Neuron (in vitro differentiated cells): ENCODE results near the gene MOCS1.

Experiments
- H2AFZ ChIP-seq: one replicate; pipeline ENCODE4 v1.6.1; 2013; ENCODE audit warnings: low read depth, mild to moderate bottlenecking, inconsistent platforms, low read length, moderate library complexity
- H3K27me3 ChIP-seq: one replicate; pipeline ENCODE4 v1.6.1; 2013; ENCODE audit warnings: low read length; ENCODE audit not compliant: insufficient read depth
- H3K36me3 ChIP-seq: one replicate; pipeline ENCODE4 v1.6.1; 2013; ENCODE audit warnings: low read length; ENCODE audit not compliant: insufficient read depth
- H3K4me1 ChIP-seq: one replicate; pipeline ENCODE4 v1.6.1; 2013; ENCODE audit warnings: low read length; ENCODE audit not compliant: insufficient read depth
- H3K4me3 ChIP-seq: 2 replicates; pipeline ENCODE4 v1.5.1; 2013; ENCODE audit warnings: mild to moderate bottlenecking, low read length, moderate library complexity
- H3K9me3 ChIP-seq: one replicate; pipeline ENCODE4 v1.6.1; 2013; ENCODE audit warnings: low read length

The MOCS1 gene

GRCh38 chr6:39962831-39963230, 28.6 kb upstream of the MOCS1 start:
- Histone ChIP-seq H3K4me1 (no peaks in the 10 kb centered on the region), H3K4me3 (no peak overlapping the region), H2AFZ (no peak overlapping the region), H3K27me3 (peaks cover 4% of the 10 kb centered on the region), H3K36me3 (no peaks in the 10 kb centered on the region), H3K9me3 (no peaks in the 10 kb centered on the region)

- no peak overlapping the region for H2AFZ ChIP-seq
- no peak overlapping the region for H3K4me3 ChIP-seq
- peaks cover 4% of the 10 kb centered on the region for H3K27me3 ChIP-seq
- no peaks in the 10 kb centered on the region for H3K36me3 ChIP-seq
- H3K9me3 ChIP-seq, result no peaks in the 10 kb centered on the region
- no peaks in the 10 kb centered on the region for H3K4me1 ChIP-seq
Measured at GRCh38 chr6:39961178-39961577, 26.9 kb upstream of the MOCS1 start.

GRCh38 chr6:39958947-39959346, 24.7 kb upstream of the MOCS1 start:
- H3K9me3 ChIP-seq, result no peaks in the 10 kb centered on the region
- H2AFZ ChIP-seq, result no peak overlapping the region
- no peaks in the 10 kb centered on the region for H3K27me3 ChIP-seq
- H3K4me3 ChIP-seq, result no peak overlapping the region
- H3K36me3 ChIP-seq, result no peaks in the 10 kb centered on the region
- no peaks in the 10 kb centered on the region for H3K4me1 ChIP-seq

GRCh38 chr6:39956936-39957335, 22.7 kb upstream of the MOCS1 start:
- Histone ChIP-seq H3K4me1 (no peaks in the 10 kb centered on the region), H2AFZ (no peak overlapping the region), H3K4me3 (no peak overlapping the region), H3K9me3 (no peaks in the 10 kb centered on the region), H3K36me3 (no peaks in the 10 kb centered on the region), H3K27me3 (no peaks in the 10 kb centered on the region)

GRCh38 chr6:39953076-39953618, 18.9 kb upstream of the MOCS1 start:
- H3K9me3 ChIP-seq, result no peaks in the 10 kb centered on the region
- no peak overlapping the region for H2AFZ ChIP-seq
- no peaks in the 10 kb centered on the region for H3K36me3 ChIP-seq
- H3K27me3 ChIP-seq, result no peaks in the 10 kb centered on the region
- no peaks in the 10 kb centered on the region for H3K4me1 ChIP-seq
- H3K4me3 ChIP-seq, result no peak overlapping the region

- Histone ChIP-seq H2AFZ (no peak overlapping the region), H3K9me3 (no peaks in the 10 kb centered on the region), H3K36me3 (no peaks in the 10 kb centered on the region), H3K27me3 (no peaks in the 10 kb centered on the region), H3K4me1 (no peaks in the 10 kb centered on the region), H3K4me3 (no peak overlapping the region)
Measured at GRCh38 chr6:39952167-39952566, 17.9 kb upstream of the MOCS1 start.

GRCh38 chr6:39951716-39952115, 17.5 kb upstream of the MOCS1 start:
- no peaks in the 10 kb centered on the region for H3K36me3 ChIP-seq
- H3K4me1 ChIP-seq, result no peaks in the 10 kb centered on the region
- no peaks in the 10 kb centered on the region for H3K27me3 ChIP-seq
- H3K9me3 ChIP-seq, result no peaks in the 10 kb centered on the region
- no peak overlapping the region for H2AFZ ChIP-seq
- no peak overlapping the region for H3K4me3 ChIP-seq

GRCh38 chr6:39951191-39951590, 16.9 kb upstream of the MOCS1 start:
- H3K27me3 ChIP-seq, result peaks cover 4% of the 10 kb centered on the region
- H2AFZ ChIP-seq, result no peak overlapping the region
- H3K36me3 ChIP-seq, result no peaks in the 10 kb centered on the region
- H3K4me3 ChIP-seq, result no peak overlapping the region
- no peaks in the 10 kb centered on the region for H3K4me1 ChIP-seq
- H3K9me3 ChIP-seq, result no peaks in the 10 kb centered on the region

- Histone ChIP-seq H2AFZ (no peak overlapping the region), H3K36me3 (no peaks in the 10 kb centered on the region), H3K9me3 (no peaks in the 10 kb centered on the region), H3K4me1 (no peaks in the 10 kb centered on the region), H3K27me3 (peaks cover 5% of the 10 kb centered on the region), H3K4me3 (no peak overlapping the region)
Measured at GRCh38 chr6:39950125-39950720, 16.0 kb upstream of the MOCS1 start.

- no peaks in the 10 kb centered on the region for H3K9me3 ChIP-seq
- H3K36me3 ChIP-seq, result no peaks in the 10 kb centered on the region
- no peak overlapping the region for H2AFZ ChIP-seq
- H3K4me3 ChIP-seq, result no peak overlapping the region
- no peaks in the 10 kb centered on the region for H3K4me1 ChIP-seq
- H3K27me3 ChIP-seq, result peaks cover 5% of the 10 kb centered on the region
Measured at GRCh38 chr6:39948199-39948791, 14.0 kb upstream of the MOCS1 start.

GRCh38 chr6:39947611-39948068, 13.4 kb upstream of the MOCS1 start:
- no peaks in the 10 kb centered on the region for H3K36me3 ChIP-seq
- no peak overlapping the region for H2AFZ ChIP-seq
- H3K4me1 ChIP-seq, result no peaks in the 10 kb centered on the region
- H3K27me3 ChIP-seq, result peaks cover 5% of the 10 kb centered on the region
- H3K4me3 ChIP-seq, result no peak overlapping the region
- H3K9me3 ChIP-seq, result no peaks in the 10 kb centered on the region

GRCh38 chr6:39945626-39946025, 11.4 kb upstream of the MOCS1 start:
- H3K4me3 ChIP-seq, result no peak overlapping the region
- no peaks in the 10 kb centered on the region for H3K9me3 ChIP-seq
- H3K4me1 ChIP-seq, result no peaks in the 10 kb centered on the region
- H3K27me3 ChIP-seq, result peaks cover 15% of the 10 kb centered on the region
- no peak overlapping the region for H2AFZ ChIP-seq
- no peaks in the 10 kb centered on the region for H3K36me3 ChIP-seq

- no peak overlapping the region for H3K4me3 ChIP-seq
- H3K27me3 ChIP-seq, result peaks cover 15% of the 10 kb centered on the region
- H3K4me1 ChIP-seq, result no peaks in the 10 kb centered on the region
- no peaks in the 10 kb centered on the region for H3K9me3 ChIP-seq
- no peak overlapping the region for H2AFZ ChIP-seq
- no peaks in the 10 kb centered on the region for H3K36me3 ChIP-seq
Measured at GRCh38 chr6:39942903-39943580, 8.8 kb upstream of the MOCS1 start.
